Non-pigmented ciliary epithelial cell (primary cell): ENCODE measurements around the gene RBM28.

Source experiments
- DNase-seq: peaks from one replicate; pipeline ENCODE4 v3.0.0-alpha.2; 2010; ENCODE audit warnings: low read depth

RBM28 gene

GRCh38 chr7:128260069-128260795 lies 83.5 kb downstream of the RBM28 start:
- no peak for DNase-seq

GRCh38 chr7:128259131-128260061 lies 84.3 kb downstream of the RBM28 start:
- DNase-seq, result no peak

- no peak for DNase-seq
These were observed 86.2 kb downstream of the RBM28 start for GRCh38 chr7:128257458-128257857.

- no peak for DNase-seq
These were observed 88.4 kb downstream of the RBM28 start for GRCh38 chr7:128255271-128255670.

GRCh38 chr7:128254470-128254869 lies 89.2 kb downstream of the RBM28 start:
- no peak for DNase-seq

GRCh38 chr7:128253701-128254100 lies 90.0 kb downstream of the RBM28 start:
- DNase-seq, result no peak

GRCh38 chr7:128251337-128251736 lies 92.4 kb downstream of the RBM28 start:
- no peak for DNase-seq
